Breast epithelium (tissue), 4 donors: Measurements from ENCODE around the gene FAM50A. TPM values are rescaled to one million over a fixed set of nuclear protein-coding genes. Genes with fewer than 3 reads are reported as not detected.

Experiments used
- DNase-seq, 2 donors: peaks; one replicate each; pipeline ENCODE4 v3.0.0-alpha.2; 2019; ENCODE audit warnings: low spot score in 2 of 2
- H3K27ac ChIP-seq, 2 donors: fragments of 200-600 bp; sonication (generic) in 1 of 2; one replicate each; pipeline ENCODE4 v1.5.1; 2016 to 2019; ENCODE audit warnings: mild to moderate bottlenecking in 1 of 2
- H3K27me3 ChIP-seq, 2 donors: fragments of 200-600 bp; sonication (generic) in 1 of 2; one replicate each; pipeline versions ENCODE4 v1.5.1 to v1.6.0; 2017 to 2019; ENCODE audit warnings: control low read depth in 1 of 2, mild to moderate bottlenecking in 1 of 2
- H3K36me3 ChIP-seq: fragments of 200-600 bp; one replicate; pipeline ENCODE4 v1.5.1; 2019
- H3K4me1 ChIP-seq, 2 donors: fragments of 200-600 bp; sonication (generic); one replicate each; pipeline ENCODE4 v1.5.1; 2016 to 2019; ENCODE audit warnings: control low read depth in 1 of 2
- H3K4me3 ChIP-seq, 3 donors: fragments of 200-600 bp; sonication (generic); 1 replicate in 2 of 3; 2 replicates in 1 of 3; pipeline ENCODE4 v1.5.1; 2016 to 2019; ENCODE audit warnings: mild to moderate bottlenecking in 3 of 3, moderate library complexity in 2 of 3
- H3K9me3 ChIP-seq, 2 donors: fragments of 200-600 bp; sonication (generic) in 1 of 2; one replicate each; pipeline ENCODE4 v1.5.1; 2016 to 2019; ENCODE audit warnings: control low read depth in 1 of 2
- CTCF ChIP-seq, 3 donors: fragments of 450-650 bp; IDR thresholded peaks; one replicate each; pipeline ENCODE4 v1.5.1; 2016 to 2017; ENCODE audit warnings: antibody characterized with exemption in 3 of 3, mild to moderate bottlenecking in 3 of 3, moderate library complexity in 3 of 3
- POLR2A ChIP-seq: fragments of 450-650 bp; IDR thresholded peaks from one replicate; pipeline ENCODE4 v1.6.1; 2016; ENCODE audit warnings: antibody characterized with exemption, mild to moderate bottlenecking, moderate library complexity
- POLR2AphosphoS5 ChIP-seq, 3 donors: sonication (generic); formaldehyde crosslinking; IDR thresholded peaks; one replicate each; pipeline ENCODE4 v1.6.1; 2017; ENCODE audit warnings: antibody characterized with exemption in 3 of 3
- intact Hi-C: fragments of 100-400 bp; cut with DNase I; formaldehyde crosslinking; loops from one replicate; pipeline ENCODE4 v1.15.1; 2023; ENCODE audit warnings: low total_unique reads
- total RNA-seq, 3 donors: library from RNA; depleted of rRNA; stranded (reverse); fragments of >200 nt; gene quantifications; one replicate each; pipeline ENCODE4 v1.1.0, GENCODE V29; 2016

The FAM50A gene
- total RNA-seq, 3 donors from 2014 or later = 30.7 to 94.4 (median 64.2) TPM

- H3K27ac ChIP-seq = peak overlapping the region in 1 of 2 donors; percentile 33
- TF ChIP-seq CTCF (IDR thresholded peaks at IDR 0.05) (no peak), POLR2AphosphoS5 (IDR thresholded peaks at IDR 0.05) (no peak), POLR2A (no peak)
- peaks cover 0 to 51% of the 10 kb centered on the region in 2 donors for H3K27me3 ChIP-seq
- no peaks in the 10 kb centered on the region for H3K4me1 ChIP-seq
- H3K9me3 ChIP-seq = no peaks in the 10 kb centered on the region
- H3K36me3 ChIP-seq = no peaks in the 10 kb centered on the region
- DNase-seq = no peak
- intact Hi-C loops = no loop called here
- H3K4me3 ChIP-seq = no peak overlapping the region
Measured at GRCh38 chrX:154441564-154441963, 2.4 kb upstream of the FAM50A start.

- intact Hi-C loops = no loop called here
- H3K27ac ChIP-seq = peak overlapping the region in 1 of 2 donors; percentile 90
- no peaks in the 10 kb centered on the region for H3K4me1 ChIP-seq
- H3K27me3 ChIP-seq = peaks cover 0 to 54% of the 10 kb centered on the region in 2 donors
- no peaks in the 10 kb centered on the region for H3K9me3 ChIP-seq
- no peaks in the 10 kb centered on the region for H3K36me3 ChIP-seq
- DNase-seq = peak; percentile 52 to 64
- no peak overlapping the region for H3K4me3 ChIP-seq
- no peak for TF ChIP-seq POLR2A
- no peak for TF ChIP-seq CTCF (IDR thresholded peaks at IDR 0.05)
- TF ChIP-seq POLR2AphosphoS5 (IDR thresholded peaks at IDR 0.05) = no peak
Measured at GRCh38 chrX:154441984-154442707, 1.8 kb upstream of the FAM50A start.

GRCh38 chrX:154443479-154443910 is 446 bp upstream of the FAM50A start:
- TF ChIP-seq POLR2A (no peak), POLR2AphosphoS5 (IDR thresholded peaks at IDR 0.05) (no peak), CTCF (IDR thresholded peaks at IDR 0.05) (no peak)
- intact Hi-C loops = no loop called here
- peaks cover 0 to 55% of the 10 kb centered on the region in 2 donors for H3K27me3 ChIP-seq
- peak overlapping the region; percentile 90 for H3K27ac ChIP-seq
- H3K9me3 ChIP-seq = no peaks in the 10 kb centered on the region
- H3K36me3 ChIP-seq = no peaks in the 10 kb centered on the region
- H3K4me3 ChIP-seq = peak overlapping the region; percentile 58 to 82 (median 62)
- H3K4me1 ChIP-seq = no peaks in the 10 kb centered on the region
- no peak for DNase-seq

- H3K27ac ChIP-seq = peak overlapping the region; percentile 90
- TF ChIP-seq POLR2AphosphoS5 (IDR thresholded peaks at IDR 0.05) (no peak), CTCF (IDR thresholded peaks at IDR 0.05) (no peak), POLR2A (no peak)
- peak overlapping the region; percentile 58 to 82 (median 62) for H3K4me3 ChIP-seq
- H3K27me3 ChIP-seq = peaks cover 0 to 57% of the 10 kb centered on the region in 2 donors
- DNase-seq = no peak
- no peaks in the 10 kb centered on the region for H3K36me3 ChIP-seq
- intact Hi-C loops = loop anchor here (5.0 kb wide), 1 partner anchor 832 kb away; no protein-coding TSS in a partner anchor
- no peaks in the 10 kb centered on the region for H3K9me3 ChIP-seq
- H3K4me1 ChIP-seq = no peaks in the 10 kb centered on the region
Measured at GRCh38 chrX:154444755-154445246, 860 bp downstream of the FAM50A start.

GRCh38 chrX:154445776-154446175 is 1.8 kb downstream of the FAM50A start:
- no peaks in the 10 kb centered on the region for H3K4me1 ChIP-seq
- no peak for DNase-seq
- no peak overlapping the region for H3K4me3 ChIP-seq
- intact Hi-C loops = loop anchor here (5.0 kb wide), 1 partner anchor 833 kb away; no protein-coding TSS in a partner anchor
- no peaks in the 10 kb centered on the region for H3K9me3 ChIP-seq
- peaks cover 0 to 57% of the 10 kb centered on the region in 2 donors for H3K27me3 ChIP-seq
- TF ChIP-seq CTCF (IDR thresholded peaks at IDR 0.05) (no peak), POLR2A (no peak), POLR2AphosphoS5 (IDR thresholded peaks at IDR 0.05) (no peak)
- no peaks in the 10 kb centered on the region for H3K36me3 ChIP-seq
- H3K27ac ChIP-seq = no peak overlapping the region
